Measurements from ENCODE around the gene RAB5B.
"Not testable (repeated sequence)": the region's sequence is repeated elsewhere in the genome, so short reads cannot be mapped to it uniquely, and the experiment has no call there.

RAB5B gene

DNA sequence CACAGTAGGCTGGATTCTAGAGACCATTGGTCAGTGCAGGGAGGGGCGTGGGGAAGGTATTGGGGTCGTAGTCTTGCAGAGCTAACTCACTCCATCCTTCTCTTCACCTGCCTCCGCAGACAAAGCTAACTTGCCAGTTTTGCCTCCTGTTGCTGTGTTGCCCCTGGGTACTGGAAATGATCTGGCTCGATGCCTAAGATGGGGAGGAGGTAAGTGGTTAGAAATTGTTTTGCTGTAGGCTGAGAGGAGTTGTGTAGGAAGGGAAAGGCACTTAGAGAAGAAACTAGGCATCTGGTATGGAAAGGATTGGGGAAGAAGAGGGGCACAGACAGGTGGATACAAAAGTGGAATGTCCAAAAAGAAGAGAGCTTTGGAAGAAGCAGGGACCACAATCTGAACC lies 31.8 kb upstream of the RAB5B start:
- no peak for DNase-seq

DNA sequence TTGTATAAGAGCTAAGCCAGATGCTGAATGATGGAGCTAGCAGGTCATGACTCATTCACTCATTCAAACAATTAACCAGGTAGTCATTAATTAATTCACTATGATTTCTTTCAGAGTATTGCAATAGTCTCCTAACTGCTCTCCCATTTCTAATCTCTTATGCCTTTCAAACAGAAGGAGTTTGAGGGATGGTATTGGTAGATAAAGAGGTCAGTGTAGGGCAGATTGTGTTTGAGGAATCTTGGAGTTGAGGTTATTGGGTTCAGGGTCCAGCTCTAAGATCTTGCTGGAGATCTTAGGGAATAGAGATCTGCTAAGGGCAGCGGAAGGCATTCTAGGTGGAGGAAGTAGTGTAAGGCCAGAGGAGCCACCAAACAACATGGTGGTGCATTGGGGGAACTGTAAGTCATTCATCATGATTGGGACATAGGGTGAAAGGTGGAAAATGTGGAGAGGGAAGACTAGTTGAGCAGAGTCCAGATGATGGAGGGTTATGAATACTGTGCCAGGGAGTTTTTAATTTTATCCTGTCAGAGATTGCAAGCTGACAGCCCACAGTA lies 31.2 kb upstream of the RAB5B start:
- DNase-seq: no peak

DNA sequence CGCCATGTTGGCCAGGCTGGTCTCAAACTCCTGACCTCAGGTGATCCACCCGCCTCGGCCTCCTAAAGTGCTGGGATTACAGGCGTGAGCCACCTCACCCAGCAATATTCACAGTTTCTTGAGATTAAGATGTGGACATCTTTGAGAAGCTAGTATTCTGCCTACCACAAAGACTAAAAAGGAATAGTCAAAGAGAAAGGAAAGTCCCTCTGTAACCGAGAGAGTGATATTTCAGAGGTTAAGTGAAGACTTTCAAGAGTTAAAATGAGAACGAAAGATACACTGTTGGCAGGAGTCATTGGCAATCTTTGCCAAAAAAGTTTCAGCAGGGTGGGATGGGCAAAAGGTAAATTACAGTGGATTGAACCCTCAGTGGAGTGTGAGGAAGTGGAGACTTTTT lies 27.3 kb upstream of the RAB5B start:
- no peak for DNase-seq

DNA sequence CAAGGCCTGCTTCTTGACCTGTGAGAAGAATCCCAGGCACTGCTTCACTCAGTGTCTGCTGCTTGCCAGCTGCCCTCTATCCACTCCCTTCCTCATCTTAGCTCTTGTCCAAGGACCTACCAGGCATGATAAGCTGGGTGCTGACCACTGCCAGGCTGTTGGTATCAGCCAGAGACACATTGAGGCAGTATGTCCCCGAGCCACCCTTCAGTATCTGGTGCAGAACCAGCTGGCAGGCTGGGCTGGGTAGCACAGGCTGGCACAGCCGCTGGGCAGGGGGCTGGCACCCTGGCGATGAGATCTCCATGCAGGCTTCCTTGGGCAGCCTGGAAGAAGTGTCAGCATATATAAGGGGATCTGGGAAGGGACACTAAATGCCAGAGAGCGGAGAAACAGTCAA lies 18.5 kb upstream of the RAB5B start:
- no peak for DNase-seq

DNA sequence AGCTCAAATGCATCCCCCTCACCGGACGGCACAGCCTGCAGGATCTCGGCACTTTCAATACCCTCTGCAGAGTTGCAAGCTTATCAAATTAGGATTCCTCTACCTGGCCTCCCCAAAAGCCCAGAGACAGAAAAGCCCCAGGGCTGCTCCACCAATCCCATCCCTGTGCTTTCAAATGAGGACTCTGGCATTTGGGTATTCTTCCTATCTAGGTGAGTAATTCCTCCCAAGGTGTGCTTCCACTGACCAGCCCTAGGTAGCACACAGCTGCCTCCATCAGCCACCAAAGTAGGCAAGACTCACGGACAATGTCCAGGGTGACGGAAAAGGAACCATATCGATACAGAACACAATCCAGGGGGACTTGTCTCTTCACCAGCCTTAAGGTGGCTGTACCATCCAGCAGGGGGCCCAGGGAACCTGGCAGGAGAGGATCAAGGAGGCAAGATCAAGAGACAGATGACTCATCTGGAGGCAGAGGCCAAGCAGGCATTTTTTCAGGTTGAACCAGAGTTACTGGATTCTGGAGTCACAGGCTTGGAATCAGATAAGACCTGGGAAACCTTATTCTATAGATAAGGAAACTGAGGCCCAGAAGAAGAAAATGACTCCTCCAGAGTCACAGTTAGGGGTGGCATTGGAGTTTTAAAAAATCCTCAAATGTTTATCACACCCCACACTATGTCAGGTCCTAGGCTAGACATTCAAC lies 17.9 kb upstream of the RAB5B start:
- DNase-seq: no peak

DNA sequence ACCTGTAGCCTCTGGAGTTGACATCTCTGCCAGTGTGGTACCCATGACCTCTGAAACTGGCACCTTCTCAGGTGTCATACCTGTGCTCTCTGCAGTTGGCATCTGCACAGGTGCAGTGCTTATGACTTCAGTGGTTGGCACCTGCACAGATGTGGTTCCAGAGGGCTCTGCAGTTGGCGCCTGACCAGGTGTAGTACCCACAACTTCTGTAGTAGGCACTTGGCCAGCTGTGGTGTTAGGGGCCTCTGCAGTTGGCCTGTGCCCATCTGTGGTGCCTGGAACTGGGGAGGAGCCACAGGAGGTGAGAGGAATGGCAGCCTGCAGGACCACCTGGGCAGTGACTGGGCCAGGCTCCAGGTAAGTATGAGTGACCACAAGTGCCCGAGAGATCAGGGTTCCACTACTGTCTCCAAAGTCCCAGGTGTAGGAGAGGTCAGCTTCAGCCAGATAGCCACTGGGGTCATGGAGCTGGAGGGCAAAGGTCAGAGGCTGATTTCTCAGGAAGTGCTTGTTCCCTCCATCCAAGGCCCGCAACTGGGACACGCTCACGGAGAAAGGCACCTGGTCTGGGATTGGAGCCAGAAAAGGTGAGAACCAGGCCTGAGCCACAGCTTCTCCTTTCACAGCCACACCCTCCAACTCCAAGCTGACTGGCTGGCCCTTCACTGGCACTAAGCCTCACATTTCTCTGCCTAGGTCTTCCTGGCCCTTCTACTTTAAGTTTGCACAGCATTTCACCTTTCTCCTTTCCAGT lies 16.6 kb upstream of the RAB5B start:
- DNase-seq: no peak

DNA sequence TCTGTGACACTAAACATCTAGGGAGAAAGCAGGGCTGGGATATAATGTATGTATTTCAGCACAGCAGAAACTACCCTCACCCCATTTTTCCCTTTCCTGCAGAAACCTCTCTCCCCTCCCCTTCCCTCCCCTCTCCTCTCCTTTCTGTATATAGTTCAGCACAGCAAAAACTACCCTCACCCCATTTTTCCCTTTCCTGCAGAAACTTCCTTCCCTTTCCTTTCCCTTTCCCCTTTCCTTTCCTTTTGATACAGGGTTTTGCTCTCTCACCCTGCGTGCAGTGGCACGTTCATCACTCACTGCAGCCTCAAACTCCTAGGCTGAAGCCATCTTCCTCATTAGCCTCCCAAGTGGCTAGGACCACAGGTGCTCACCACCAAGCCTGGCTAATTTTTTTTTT lies 10.1 kb upstream of the RAB5B start:
- DNase-seq: no peak

DNA sequence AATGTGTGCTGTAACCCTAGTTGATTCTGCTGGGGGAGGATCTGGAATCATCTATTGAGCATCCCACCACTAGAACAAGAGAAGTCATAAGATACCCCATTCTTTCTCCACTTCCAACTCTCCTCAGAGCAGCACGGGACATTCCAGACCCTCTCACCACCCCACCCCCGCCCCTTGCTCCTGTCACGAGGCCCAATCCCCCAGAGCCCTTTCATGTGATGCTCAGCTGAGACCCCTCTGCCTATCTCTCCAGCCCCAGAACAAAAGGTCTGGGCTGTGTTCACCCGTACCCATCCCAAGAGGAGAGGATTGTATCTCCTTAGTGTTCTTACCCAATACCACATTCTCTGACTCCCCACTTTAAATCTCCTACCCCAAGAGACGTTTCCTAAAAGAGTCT lies 8.6 kb upstream of the RAB5B start:
- DNase-seq: no peak

DNA sequence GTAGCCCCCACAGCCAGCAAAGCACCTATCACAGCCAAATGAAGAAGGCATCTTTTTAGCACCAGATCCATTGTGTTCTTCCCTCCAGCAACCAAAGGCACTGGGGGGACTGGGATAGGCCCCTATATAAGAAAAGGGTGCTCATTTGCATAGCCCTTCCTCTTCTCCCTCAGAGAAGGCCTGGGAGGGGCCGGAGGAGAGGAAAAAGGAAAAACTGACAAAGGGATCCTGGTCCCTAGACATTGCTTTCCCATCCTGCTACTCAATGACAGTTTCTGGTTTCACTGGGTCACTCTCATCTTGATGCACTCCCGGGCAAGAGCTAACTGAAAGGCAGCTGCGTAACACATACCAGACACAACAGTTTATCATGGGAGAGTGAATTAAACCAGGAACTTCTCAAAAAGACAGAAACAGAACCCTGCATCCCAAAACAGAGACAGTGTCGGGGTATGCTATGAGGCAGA lies 7.9 kb upstream of the RAB5B start, which contains the start of gene PMEL:
Gene PMEL (minus strand): TSS at position 102 of the 467 bp plus-strand sequence. CDS start 31 bp downstream, at position 71.
- no peak for DNase-seq

DNA sequence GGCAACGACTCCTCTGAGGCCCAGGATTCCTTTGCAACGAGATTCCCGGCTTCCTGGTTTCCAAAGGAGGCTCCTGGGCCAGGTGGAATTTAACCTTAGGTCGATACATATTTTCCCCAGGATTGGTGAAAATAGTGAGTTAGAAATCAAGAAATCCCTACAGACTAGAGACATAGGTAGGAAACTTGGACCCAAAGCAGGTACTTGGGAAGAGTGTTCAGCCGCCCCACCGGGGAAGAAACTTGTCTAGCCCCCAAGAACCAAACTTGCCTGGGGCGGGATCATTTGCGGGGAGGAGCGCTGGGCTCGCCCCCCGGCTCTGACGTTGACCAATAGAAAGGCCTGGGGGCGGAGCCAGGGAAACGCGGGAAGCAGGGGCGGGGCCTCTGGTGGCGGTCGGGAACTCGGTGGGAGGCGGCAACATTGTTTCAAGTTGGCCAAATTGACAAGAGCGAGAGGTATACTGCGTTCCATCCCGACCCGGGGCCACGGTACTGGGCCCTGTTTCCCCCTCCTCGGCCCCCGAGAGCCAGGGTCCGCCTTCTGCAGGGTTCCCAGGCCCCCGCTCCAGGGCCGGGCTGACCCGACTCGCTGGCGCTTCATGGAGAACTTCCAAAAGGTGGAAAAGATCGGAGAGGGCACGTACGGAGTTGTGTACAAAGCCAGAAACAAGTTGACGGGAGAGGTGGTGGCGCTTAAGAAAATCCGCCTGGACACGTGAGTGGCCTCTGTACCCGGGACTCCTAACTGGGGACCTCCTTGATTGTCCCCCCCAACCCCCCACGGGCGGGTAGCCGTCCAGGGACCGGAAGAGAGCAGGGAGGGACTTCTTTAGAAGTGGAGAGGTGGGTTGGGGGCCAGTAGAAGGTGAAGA lies 7.2 kb upstream of the RAB5B start, which contains the start of gene CDK2:
Gene CDK2 (plus strand): TSS at position 423 of the 874 bp plus-strand sequence. CDS start 179 bp downstream, at position 602.
- peak; percentile 87 for DNase-seq

DNA sequence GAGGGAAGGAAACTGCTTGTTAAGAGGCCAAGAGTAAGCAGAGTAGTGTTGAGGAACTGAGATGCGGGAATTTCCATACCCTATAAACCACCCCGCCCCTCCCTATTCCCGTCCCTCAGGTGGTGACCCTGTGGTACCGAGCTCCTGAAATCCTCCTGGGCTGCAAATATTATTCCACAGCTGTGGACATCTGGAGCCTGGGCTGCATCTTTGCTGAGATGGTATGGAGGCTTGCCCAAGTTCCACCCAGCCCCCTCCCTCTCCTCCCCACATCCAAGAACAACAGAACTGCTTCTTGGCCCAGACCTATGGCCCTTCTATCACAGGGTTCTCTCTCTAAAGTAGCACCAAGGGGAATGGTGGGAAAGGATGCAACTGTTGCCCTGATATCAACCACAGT lies 4.5 kb upstream of the RAB5B start:
- no peak for DNase-seq

DNA sequence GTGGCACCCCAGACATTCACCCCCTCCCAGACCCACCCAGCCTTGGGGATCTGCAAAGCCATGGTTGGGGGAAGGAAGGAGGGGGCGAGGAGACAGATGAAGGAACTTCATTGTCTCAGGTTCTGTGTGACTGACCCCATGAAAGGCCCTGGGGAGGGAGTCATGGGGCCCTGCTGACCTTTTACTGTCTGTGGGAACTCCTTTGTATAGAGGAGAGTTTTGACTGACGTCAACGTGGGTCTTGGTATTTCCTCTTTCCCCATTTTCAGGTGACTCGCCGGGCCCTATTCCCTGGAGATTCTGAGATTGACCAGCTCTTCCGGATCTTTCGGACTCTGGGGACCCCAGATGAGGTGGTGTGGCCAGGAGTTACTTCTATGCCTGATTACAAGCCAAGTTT lies 3.1 kb upstream of the RAB5B start:
- no peak for DNase-seq

DNA sequence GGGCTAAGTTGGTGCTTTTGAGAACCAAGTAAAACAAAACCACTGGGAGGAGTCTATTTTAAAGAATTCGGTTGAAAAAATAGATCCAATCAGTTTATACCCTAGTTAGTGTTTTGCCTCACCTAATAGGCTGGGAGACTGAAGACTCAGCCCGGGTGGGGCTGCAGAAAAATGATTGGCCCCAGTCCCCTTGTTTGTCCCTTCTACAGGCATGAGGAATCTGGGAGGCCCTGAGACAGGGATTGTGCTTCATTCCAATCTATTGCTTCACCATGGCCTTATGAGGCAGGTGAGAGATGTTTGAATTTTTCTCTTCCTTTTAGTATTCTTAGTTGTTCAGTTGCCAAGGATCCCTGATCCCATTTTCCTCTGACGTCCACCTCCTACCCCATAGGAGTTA lies 1.8 kb upstream of the RAB5B start:
- no peak for DNase-seq

DNA sequence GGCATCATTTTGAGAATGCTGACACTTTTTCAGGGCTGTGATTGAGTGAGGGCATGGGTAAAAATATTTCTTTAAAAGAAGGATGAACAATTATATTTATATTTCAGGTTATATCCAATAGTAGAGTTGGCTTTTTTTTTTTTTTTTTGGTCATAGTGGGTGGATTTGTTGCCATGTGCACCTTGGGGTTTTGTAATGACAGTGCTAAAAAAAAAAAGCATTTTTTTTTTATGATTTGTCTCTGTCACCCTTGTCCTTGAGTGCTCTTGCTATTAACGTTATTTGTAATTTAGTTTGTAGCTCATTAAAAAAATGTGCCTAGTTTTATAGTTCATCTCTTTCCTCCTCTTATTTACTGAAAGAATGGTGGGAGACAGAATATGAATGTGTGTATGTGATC lies 1.4 kb upstream of the RAB5B start:
- no peak for DNase-seq

DNA sequence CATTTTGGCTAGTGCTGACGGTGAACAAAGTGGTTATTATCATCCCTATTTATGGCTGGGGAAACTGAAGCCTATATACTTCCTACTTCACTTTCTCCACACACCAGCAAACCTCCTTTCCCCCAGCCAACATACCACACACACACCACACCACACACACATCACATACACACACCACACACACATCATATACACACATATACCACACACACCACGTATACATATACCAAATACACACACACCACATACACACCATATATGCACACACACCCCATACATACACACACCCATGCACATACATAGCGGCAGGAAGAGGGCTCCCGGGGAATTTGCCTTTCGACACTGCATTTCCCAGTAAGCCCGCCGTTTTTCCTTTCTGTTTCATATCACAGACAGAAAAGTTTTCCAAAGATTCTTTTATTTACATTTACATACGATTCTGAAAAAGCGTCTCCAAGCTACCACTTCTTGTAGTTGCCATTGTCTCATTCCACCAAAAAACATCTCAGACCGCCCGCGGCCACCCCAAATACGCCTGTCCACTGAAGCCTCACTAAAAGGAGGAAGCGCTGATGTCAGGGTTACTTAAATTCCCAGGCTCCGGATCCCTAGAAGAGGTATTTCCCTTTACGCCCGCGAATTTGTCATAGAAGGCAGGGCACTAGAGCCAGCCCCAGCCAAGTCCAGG lies 823 bp upstream of the RAB5B start:
- no peak for DNase-seq

DNA sequence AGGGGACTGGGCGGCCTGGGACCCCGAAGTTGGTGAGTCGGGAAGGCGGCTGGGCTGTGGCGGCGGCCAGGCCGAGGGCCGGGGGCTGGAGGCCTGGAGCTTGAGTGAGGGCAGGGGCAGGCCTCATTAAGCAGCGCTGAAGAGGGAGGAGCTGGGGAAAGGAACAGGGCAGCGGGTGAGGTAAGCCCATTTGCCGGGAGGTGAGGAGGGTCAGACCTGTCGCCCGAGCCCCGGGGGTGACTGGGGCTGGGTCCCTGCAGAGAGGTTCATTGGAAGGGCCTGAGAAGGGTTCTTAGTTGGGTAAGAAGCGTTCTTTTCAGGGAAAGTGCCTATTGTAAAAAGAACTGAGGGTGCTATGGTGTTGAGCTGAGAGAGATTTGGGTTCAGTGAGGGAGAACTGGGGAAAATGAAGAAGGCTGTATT lies 441 bp downstream of the RAB5B start:
- DNase-seq: no peak

DNA sequence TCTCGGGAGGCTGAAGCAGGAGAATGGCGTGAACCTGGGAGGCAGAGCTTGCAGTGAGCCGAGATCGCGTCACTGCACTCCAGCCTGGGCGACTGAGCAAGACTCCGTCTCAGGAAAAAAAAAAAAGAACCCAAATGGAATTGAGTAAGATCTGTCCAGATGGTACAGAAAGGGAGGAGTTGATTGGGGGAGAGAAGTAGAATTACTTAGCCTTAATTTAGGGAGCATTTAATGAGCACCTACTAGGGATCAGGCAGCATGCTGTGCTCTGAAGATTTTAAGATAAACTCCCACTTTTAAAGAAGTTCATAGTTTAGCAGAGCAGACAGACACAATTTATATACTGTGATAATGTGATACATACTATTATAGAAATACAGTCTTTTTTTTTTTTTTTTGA lies 4.5 kb downstream of the RAB5B start:
- no peak for DNase-seq

DNA sequence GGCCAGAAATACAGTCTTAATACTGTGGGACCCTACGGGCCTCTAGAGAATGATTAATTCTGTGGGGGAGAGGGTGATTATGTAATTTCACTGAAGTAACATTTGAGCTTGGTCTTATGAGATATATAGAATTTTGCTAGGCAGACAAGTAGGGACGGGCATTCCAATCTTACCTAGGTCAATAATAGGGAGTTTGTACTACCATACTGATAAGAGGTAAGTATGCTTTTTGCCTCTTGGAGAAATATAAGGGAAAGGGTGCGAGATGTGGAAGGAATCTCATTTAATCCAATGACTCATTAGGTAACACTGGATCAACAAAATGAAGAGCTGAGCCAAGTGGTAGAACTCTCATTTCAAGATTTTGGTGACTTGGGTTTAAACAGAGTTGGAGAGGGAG lies 5.2 kb downstream of the RAB5B start:
- DNase-seq: no peak

DNA sequence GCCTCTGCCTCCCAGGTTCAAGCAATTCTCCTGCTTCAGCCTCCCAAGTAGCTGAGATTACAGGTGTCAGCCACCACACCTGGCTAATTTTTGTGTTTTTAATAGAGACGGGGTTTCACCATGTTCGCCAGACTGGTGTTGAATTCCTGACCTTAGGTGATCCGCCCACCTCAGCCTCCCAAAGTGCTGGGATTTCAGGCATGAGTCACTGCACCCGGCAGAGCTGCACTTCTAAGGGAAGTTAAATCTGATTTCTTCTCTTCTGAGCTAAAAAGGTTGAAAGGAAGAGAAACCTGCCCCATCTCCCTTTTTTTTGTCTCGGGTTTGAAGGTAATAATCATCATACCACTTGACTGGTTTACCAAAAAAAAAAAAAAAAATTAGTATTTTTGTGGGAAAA lies 8.0 kb downstream of the RAB5B start:
- not testable (repeated sequence) for DNase-seq

DNA sequence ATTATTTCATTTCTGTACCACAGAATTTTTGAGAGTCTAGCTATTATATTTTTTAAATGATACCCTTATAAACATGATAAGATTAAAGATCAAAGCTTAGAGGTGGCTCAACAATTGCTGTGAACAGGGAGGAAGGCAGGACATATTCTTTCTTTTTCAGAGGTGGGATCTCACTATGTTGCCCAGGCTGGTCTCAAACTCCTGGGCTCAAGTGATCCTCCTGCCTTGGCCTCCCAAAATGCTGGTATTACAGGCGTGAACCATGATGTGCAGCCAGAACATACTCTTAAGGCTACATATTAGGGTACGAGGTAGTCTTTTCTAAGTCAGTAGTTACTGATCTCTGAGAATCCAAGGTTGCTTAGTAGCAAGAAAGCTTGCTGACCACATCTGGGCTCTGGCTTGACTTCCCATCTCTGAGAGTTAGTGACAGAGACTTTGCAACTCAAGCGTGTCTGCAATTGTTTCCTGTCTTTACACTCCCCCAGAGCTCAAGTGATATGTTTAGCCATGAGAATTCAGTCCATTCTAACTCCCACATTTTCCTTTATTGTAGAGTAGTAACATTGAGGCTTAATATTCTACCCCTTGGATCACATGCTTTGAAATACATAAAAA lies 8.6 kb downstream of the RAB5B start:
- no peak for DNase-seq

DNA sequence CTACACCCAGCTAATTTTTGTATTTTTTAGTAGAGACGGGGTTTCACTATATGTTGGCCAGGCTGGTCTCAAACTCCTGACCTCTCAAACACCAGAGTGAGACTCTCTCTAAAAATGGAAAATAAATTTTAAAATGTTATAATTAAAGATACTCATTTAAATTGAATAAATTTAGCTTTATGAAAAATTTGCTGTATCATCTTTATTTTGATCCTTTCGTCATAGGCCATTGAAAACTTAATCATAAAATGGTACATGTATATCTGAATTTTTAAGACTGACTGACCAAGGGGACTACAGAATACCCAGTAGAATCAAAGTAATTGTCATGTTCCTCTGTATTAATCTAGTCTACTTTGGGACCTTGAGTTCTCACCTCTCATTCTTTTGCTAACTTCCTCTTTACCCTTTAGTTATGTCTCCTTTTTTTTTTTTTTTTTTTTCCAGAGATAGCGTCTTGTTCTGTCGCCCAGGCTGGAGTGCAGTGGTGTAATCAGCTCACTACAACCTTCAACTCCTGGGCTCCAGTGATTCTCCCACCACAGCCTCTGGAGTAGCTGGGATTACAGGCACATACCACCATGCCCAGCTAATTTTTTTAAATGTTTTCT lies 9.5 kb downstream of the RAB5B start:
- DNase-seq: no peak

All from activated CD4-positive, CD25-positive, alpha-beta regulatory T cell treated with anti-CD3 and anti-CD28 coated beads, Interleukin-2, amount 50 U/mL, for 72 hours (primary cell).